Nasal cavity respiratory epithelium epithelial cell of viscerocranial mucosa (primary cell): ENCODE results near the gene GHRHR. TPM values are rescaled to one million over a fixed set of nuclear protein-coding genes. Genes with fewer than 3 reads are reported as not detected.

Source experiments
- total RNA-seq: library from RNA; depleted of rRNA; stranded (reverse); fragments of >200 nt; gene quantifications from 2 replicates; pipeline ENCODE4 v1.2.3, GENCODE V29; 2014

Gene GHRHR
- total RNA-seq, result not detected in 2 replicates

DNA sequence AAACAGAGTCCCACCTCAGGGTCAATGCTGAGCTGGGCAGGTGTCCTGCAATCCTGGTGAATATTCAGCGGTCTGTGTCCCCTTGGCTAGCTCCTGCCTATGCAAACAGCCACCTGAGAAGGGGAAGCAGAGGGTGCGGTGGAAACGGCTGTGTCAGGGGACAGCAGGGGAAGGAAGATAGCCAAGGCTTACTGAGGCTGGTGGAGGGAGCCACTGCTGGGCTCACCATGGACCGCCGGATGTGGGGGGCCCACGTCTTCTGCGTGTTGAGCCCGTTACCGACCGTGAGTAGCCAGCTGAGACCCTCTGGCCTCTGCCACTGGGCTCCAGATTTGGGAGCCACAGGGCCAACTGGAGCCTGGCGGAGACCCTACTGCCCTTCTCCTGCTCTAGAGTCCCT lies at the start of gene GHRHR:
TSS of gene GHRHR (plus strand) at position 112 of the 400 bp plus-strand sequence. CDS start at position 228, 116 bp downstream.

Other genes with a start within 250 kb of the GHRHR start
- gene INMT, start 211.8 kb upstream of the GHRHR start, total RNA-seq, result not detected in 2 replicates
- gene MINDY4, start 192.5 kb upstream of the GHRHR start, total RNA-seq, result 1.4 and 3.5 TPM in 2 replicates
- 0.14 TPM in 1 of 2 replicates, not detected in the other for gene AQP1, start 52.1 kb upstream of the GHRHR start, total RNA-seq
- not detected in 2 replicates for gene ADCYAP1R1, start 88.4 kb downstream of the GHRHR start, total RNA-seq